C4-2B (cell line): ENCODE measurements around the gene TTC28.

ENCODE experiments used
- ZFX ChIP-seq: fragments of 450-650 bp; IDR thresholded peaks from 2 replicates; pipeline ENCODE4 v1.6.1; 2017
- TF ChIP-seq, protein P1 (sequence below): fragments of 450-650 bp; conservative IDR thresholded peaks from 2 replicates; pipeline ENCODE4 v1.5.1; 2017; ENCODE audit warnings: mild to moderate bottlenecking

GRCh38 chr22:27959335-27960090, 720.1 kb downstream of the TTC28 start:
- no peak for TF ChIP-seq ZFX
- TF ChIP-seq, protein P1, sequence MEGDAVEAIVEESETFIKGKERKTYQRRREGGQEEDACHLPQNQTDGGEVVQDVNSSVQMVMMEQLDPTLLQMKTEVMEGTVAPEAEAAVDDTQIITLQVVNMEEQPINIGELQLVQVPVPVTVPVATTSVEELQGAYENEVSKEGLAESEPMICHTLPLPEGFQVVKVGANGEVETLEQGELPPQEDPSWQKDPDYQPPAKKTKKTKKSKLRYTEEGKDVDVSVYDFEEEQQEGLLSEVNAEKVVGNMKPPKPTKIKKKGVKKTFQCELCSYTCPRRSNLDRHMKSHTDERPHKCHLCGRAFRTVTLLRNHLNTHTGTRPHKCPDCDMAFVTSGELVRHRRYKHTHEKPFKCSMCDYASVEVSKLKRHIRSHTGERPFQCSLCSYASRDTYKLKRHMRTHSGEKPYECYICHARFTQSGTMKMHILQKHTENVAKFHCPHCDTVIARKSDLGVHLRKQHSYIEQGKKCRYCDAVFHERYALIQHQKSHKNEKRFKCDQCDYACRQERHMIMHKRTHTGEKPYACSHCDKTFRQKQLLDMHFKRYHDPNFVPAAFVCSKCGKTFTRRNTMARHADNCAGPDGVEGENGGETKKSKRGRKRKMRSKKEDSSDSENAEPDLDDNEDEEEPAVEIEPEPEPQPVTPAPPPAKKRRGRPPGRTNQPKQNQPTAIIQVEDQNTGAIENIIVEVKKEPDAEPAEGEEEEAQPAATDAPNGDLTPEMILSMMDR, result no peak
